H1 (cell line): Measurements from ENCODE around the gene B4GALNT3. TPM values are rescaled to one million over a fixed set of nuclear protein-coding genes. Genes with fewer than 3 reads are reported as not detected.
A peak's percentile ranks its signal among the peaks of the same experiment; 100 is the strongest.

Source experiments
- CTCF ChIA-PET: fragments of 300-600 bp; sonication (Branson Sonifier 250); formaldehyde crosslinking; loops from one replicate; lab custom pipeline; 2021; ENCODE audit not compliant: partially characterized antibody; lab: Charles Lee
- POLR2A ChIA-PET: fragments of 300-600 bp; sonication (Branson Sonifier 250); formaldehyde crosslinking; loops from one replicate; lab custom pipeline; 2021; ENCODE audit warnings: inconsistent platforms; ENCODE audit not compliant: partially characterized antibody; lab: Charles Lee
- DNase-seq, 2 experiments: peaks; one replicate each; pipeline versions ENCODE4 v3.0.0 to v3.0.0-alpha.2; 2010 to 2022; ENCODE audit warnings: low spot score in 2 of 2, low read depth in 1 of 2, mixed read lengths in 1 of 2
- FAIRE-seq: peaks from 2 replicates; lab custom pipeline; 2011; peaks lifted over from hg19 to GRCh38; lab: Jason Lieb, UNC
- H2AFZ ChIP-seq: 2 replicates; pipeline ENCODE4 v1.8.1; 2012; ENCODE audit warnings: low read length, inconsistent platforms
- H2AK5ac ChIP-seq: 2 replicates; pipeline ENCODE4 v1.6.1; 2013; ENCODE audit warnings: low read depth, low read length
- H2BK120ac ChIP-seq: replicated peaks from 2 replicates; pipeline ENCODE3; 2013; ENCODE audit warnings: low read depth, low read length, inconsistent platforms
- H2BK12ac ChIP-seq: 2 replicates; pipeline ENCODE4 v1.6.1; 2013; ENCODE audit warnings: low read depth, low read length
- H2BK15ac ChIP-seq: 2 replicates; pipeline ENCODE4 v1.6.1; 2013; ENCODE audit warnings: low read length
- H2BK20ac ChIP-seq: 2 replicates; pipeline ENCODE4 v1.6.1; 2013; ENCODE audit warnings: low read length
- H2BK5ac ChIP-seq: 2 replicates; pipeline ENCODE4 v1.6.1; 2013; ENCODE audit warnings: low read depth, low read length
- H3K14ac ChIP-seq: 2 replicates; pipeline ENCODE4 v1.6.1; 2013; ENCODE audit warnings: inconsistent platforms; ENCODE audit not compliant: insufficient read length
- H3K18ac ChIP-seq: 2 replicates; pipeline ENCODE4 v1.6.1; 2013; ENCODE audit warnings: low read length; ENCODE audit errors: extremely low read depth
- H3K23ac ChIP-seq: 2 replicates; pipeline ENCODE4 v1.6.1; 2013; ENCODE audit warnings: inconsistent platforms; ENCODE audit not compliant: insufficient read length
- H3K23me2 ChIP-seq: 2 replicates; pipeline ENCODE4 v1.6.1; 2013; ENCODE audit warnings: low read depth, low read length
- H3K27ac ChIP-seq: 2 replicates; pipeline ENCODE4 v1.6.1; 2011; ENCODE audit warnings: low read depth, low read length, inconsistent platforms
- H3K27me3 ChIP-seq, 4 experiments: replicated peaks in 1 of 4; 1 replicate in 1 of 4; 2 replicates in 3 of 4; pipeline versions ENCODE4 v1.6.1 to v1.8.1; 2011 to 2013; ENCODE audit warnings: low read length in 3 of 4, mild to moderate bottlenecking in 3 of 4, inconsistent platforms in 2 of 4, mixed read lengths in 2 of 4, moderate library complexity in 1 of 4; ENCODE audit not compliant: control insufficient read depth in 3 of 4, insufficient read depth in 3 of 4; ENCODE audit errors: extremely low read depth in 1 of 4
- H3K36me3 ChIP-seq, 4 experiments: 2 replicates each; pipeline versions ENCODE4 v1.6.1 to v1.8.1; 2011 to 2013; ENCODE audit warnings: mild to moderate bottlenecking in 4 of 4, low read length in 3 of 4, moderate library complexity in 2 of 4, control low read depth in 1 of 4, inconsistent platforms in 1 of 4; ENCODE audit not compliant: insufficient read depth in 4 of 4, control insufficient read depth in 2 of 4
- H3K4ac ChIP-seq: replicated peaks from 2 replicates; pipeline ENCODE3; 2013; ENCODE audit warnings: low read length, low read depth, mixed read lengths, inconsistent platforms; ENCODE audit not compliant: insufficient read length
- H3K4me1 ChIP-seq, 4 experiments: replicated peaks in 1 of 4; 1 replicate in 1 of 4; 2 replicates in 3 of 4; pipeline versions ENCODE4 v1.6.1 to v1.8.1; 2011 to 2013; ENCODE audit warnings: low read length in 3 of 4, inconsistent platforms in 2 of 4, mixed read lengths in 1 of 4; ENCODE audit not compliant: insufficient read depth in 4 of 4, control insufficient read depth in 3 of 4
- H3K4me2 ChIP-seq, 2 experiments: 2 replicates each; pipeline versions ENCODE4 v1.6.1 to v1.8.1; 2011 to 2013; ENCODE audit warnings: low read depth in 2 of 2, low read length in 2 of 2, control low read depth in 1 of 2, inconsistent platforms in 1 of 2, mild to moderate bottlenecking in 1 of 2; ENCODE audit not compliant: insufficient read depth in 1 of 2
- H3K4me3 ChIP-seq, 4 experiments: fragments of 200-600, 300-600 bp in 1 of 4; sonication (generic), shearing (Covaris generic), sonication (Bioruptor Twin) in 1 of 4; 2 replicates each; pipeline versions ENCODE4 v1.5.1 to v1.8.1; 2011 to 2016; ENCODE audit warnings: low read length in 4 of 4, low read depth in 3 of 4, control low read depth in 2 of 4, inconsistent platforms in 2 of 4, mild to moderate bottlenecking in 2 of 4, mixed read lengths in 1 of 4, moderate library complexity in 1 of 4; ENCODE audit not compliant: insufficient read depth in 2 of 4; ENCODE audit errors: extremely low read depth in 1 of 4
- H3K56ac ChIP-seq: replicated peaks from 2 replicates; pipeline ENCODE3; 2013; ENCODE audit warnings: low read depth, mild to moderate bottlenecking, mixed read lengths, low read length, inconsistent platforms; ENCODE audit not compliant: insufficient read length
- H3K79me1 ChIP-seq: 2 replicates; pipeline ENCODE4 v1.6.1; 2013; ENCODE audit warnings: low read depth, low read length, control low read depth
- H3K79me2 ChIP-seq, 2 experiments: 2 replicates each; pipeline versions ENCODE4 v1.6.1 to v1.8.1; 2012 to 2013; ENCODE audit warnings: low read length in 2 of 2, mild to moderate bottlenecking in 2 of 2, inconsistent platforms in 1 of 2; ENCODE audit not compliant: insufficient read depth in 2 of 2, control insufficient read depth in 1 of 2
- H3K9ac ChIP-seq, 4 experiments: replicated peaks in 1 of 4; 1 replicate in 1 of 4; 2 replicates in 3 of 4; pipeline versions ENCODE4 v1.6.1 to v1.8.1; 2011 to 2013; ENCODE audit warnings: low read depth in 3 of 4, low read length in 3 of 4, control low read depth in 2 of 4, mild to moderate bottlenecking in 2 of 4, moderate library complexity in 2 of 4, inconsistent platforms in 1 of 4; ENCODE audit errors: extremely low read depth in 1 of 4
- H3K9me3 ChIP-seq, 2 experiments: 2 replicates each; pipeline versions ENCODE4 v1.6.1 to v1.8.1; 2012 to 2013; ENCODE audit warnings: mild to moderate bottlenecking in 2 of 2, moderate library complexity in 2 of 2, control low read depth in 1 of 2, inconsistent platforms in 1 of 2, low read depth in 1 of 2, low read length in 1 of 2, mixed read lengths in 1 of 2; ENCODE audit not compliant: insufficient read depth in 2 of 2
- H4K20me1 ChIP-seq, 2 experiments: replicated peaks in 1 of 2; 2 replicates each; pipeline versions ENCODE3 to v1.8.1; 2011 to 2013; ENCODE audit warnings: inconsistent platforms in 2 of 2, low read length in 2 of 2, mild to moderate bottlenecking in 1 of 2; ENCODE audit not compliant: insufficient read depth in 2 of 2, control insufficient read depth in 1 of 2
- H4K5ac ChIP-seq: 2 replicates; pipeline ENCODE4 v1.6.1; 2013; ENCODE audit warnings: low read length, low read depth, mixed read lengths, inconsistent platforms; ENCODE audit not compliant: insufficient read length
- H4K8ac ChIP-seq: 2 replicates; pipeline ENCODE4 v1.8.0; 2013; ENCODE audit warnings: mild to moderate bottlenecking, moderate library complexity, low read length, inconsistent platforms; ENCODE audit not compliant: insufficient read depth; ENCODE audit errors: extremely low read depth
- H4K91ac ChIP-seq: replicated peaks from 2 replicates; pipeline ENCODE3; 2013; ENCODE audit warnings: low read length, mixed read lengths, inconsistent platforms; ENCODE audit not compliant: insufficient read length
- BACH1 ChIP-seq: IDR thresholded peaks from 2 replicates; pipeline ENCODE4 v1.6.1; 2012; ENCODE audit warnings: low read length, improper control_type of control experiment
- BRCA1 ChIP-seq: IDR thresholded peaks from 2 replicates; pipeline ENCODE4 v1.6.1; 2012; ENCODE audit warnings: low read depth, low read length, improper control_type of control experiment
- CBX8 ChIP-seq: fragments of 300-800, 300-1000 bp; sonication (generic); IDR thresholded peaks from 2 replicates; pipeline ENCODE4 v1.7.1; 2016; ENCODE audit warnings: low read depth, low read length, borderline replicate concordance
- CEBPB ChIP-seq: IDR thresholded peaks from 2 replicates; pipeline ENCODE4 v1.6.1; 2012; ENCODE audit warnings: low read depth, low read length
- CTCF ChIP-seq, 3 experiments: IDR thresholded peaks; 1 replicate in 2 of 3; 2 replicates in 1 of 3; pipeline versions ENCODE4 v1.5.1 to v1.6.1; 2011; ENCODE audit warnings: low read length in 3 of 3, mild to moderate bottlenecking in 3 of 3, inconsistent platforms in 2 of 3, low read depth in 1 of 3, moderate library complexity in 1 of 3; ENCODE audit not compliant: insufficient read depth in 1 of 3; ENCODE audit errors: control extremely low read depth in 1 of 3
- EP300 ChIP-seq, 2 experiments: IDR thresholded peaks; 1 replicate in 1 of 2; 2 replicates in 1 of 2; pipeline ENCODE4 v1.6.1; 2011 to 2012; ENCODE audit warnings: low read depth in 2 of 2, low read length in 2 of 2, mild to moderate bottlenecking in 2 of 2, borderline replicate concordance in 1 of 2, inconsistent platforms in 1 of 2, moderate library complexity in 1 of 2
- HDAC6 ChIP-seq: IDR thresholded peaks from one replicate; pipeline ENCODE4 v1.7.1; 2012; ENCODE audit warnings: low read depth, mild to moderate bottlenecking, inconsistent platforms, low read length, moderate library complexity
- RBBP5 ChIP-seq: IDR thresholded peaks from 2 replicates; pipeline ENCODE4 v1.7.1; 2012; ENCODE audit warnings: low read depth, mild to moderate bottlenecking, inconsistent platforms, low read length, moderate library complexity, borderline replicate concordance
- SIX5 ChIP-seq: IDR thresholded peaks from 2 replicates; pipeline ENCODE4 v1.6.1; 2011; ENCODE audit warnings: mild to moderate bottlenecking, low read depth, low read length
- SP2 ChIP-seq: IDR thresholded peaks from 2 replicates; pipeline ENCODE4 v1.6.1; 2012; ENCODE audit warnings: mild to moderate bottlenecking, low read length, inconsistent platforms
- SRF ChIP-seq: IDR thresholded peaks from 2 replicates; pipeline ENCODE4 v1.6.1; 2011; ENCODE audit warnings: mild to moderate bottlenecking, low read depth, low read length, moderate library complexity
- TAF1 ChIP-seq: IDR thresholded peaks from 2 replicates; pipeline ENCODE4 v1.6.1; 2011; ENCODE audit warnings: mild to moderate bottlenecking, low read depth, low read length
- TCF12 ChIP-seq: IDR thresholded peaks from 2 replicates; pipeline ENCODE4 v1.6.1; 2011; ENCODE audit warnings: low read depth, mild to moderate bottlenecking, low read length
- WGBS, 2 experiments: shearing (Covaris generic) in 1 of 2; methylation state at CpG; one replicate each; pipeline versions ENCODE4 v1.1.6 to v1.1.7; 2013 to 2015; ENCODE audit warnings: low lambda C conversion rate in 2 of 2, mixed read lengths in 2 of 2, inconsistent platforms in 1 of 2, low coverage in 1 of 2, missing lambda C conversion rate in 1 of 2; ENCODE audit not compliant: insufficient replicate concordance in 2 of 2, insufficient coverage in 1 of 2, insufficient read length in 1 of 2; ENCODE audit errors: extremely low coverage in 1 of 2, missing lambda C conversion rate in 1 of 2; 5-methylcytosine and 5-hydroxymethylcytosine counted together
- polyA plus RNA-seq, 7 experiments: library from polyadenylated mRNA; depleted of rRNA in 3 of 7; stranded (reverse) in 5 of 7; unstranded in 2 of 7; fragments of >200 nt in 5 of 7; fragments of 200-250 nt in 2 of 7; gene quantifications; 1 replicate in 5 of 7; 2 replicates in 1 of 7; 4 replicates in 1 of 7; pipeline versions ENCODE4 v1.2.1 to v1.2.3, GENCODE V29; 2011 to 2013; ENCODE audit warnings: missing spikeins in 2 of 7, mixed read lengths in 2 of 7
- total RNA-seq: library from RNA; stranded (reverse); fragmentation: NEBNext Ultra II Directional; extraction: Animal tissue kit (Norgen Biotek cat#: 25700); gene quantifications from 2 replicates; pipeline ENCODE4 v1.2.1, GENCODE V29; 2021

B4GALNT3 gene
- total and polyA plus RNA-seq, 2 of the 8 experiments (the other 6 are each of a cell fraction or from before 2014, with no cell fraction given): 12.5 to 20.3 TPM

DNA sequence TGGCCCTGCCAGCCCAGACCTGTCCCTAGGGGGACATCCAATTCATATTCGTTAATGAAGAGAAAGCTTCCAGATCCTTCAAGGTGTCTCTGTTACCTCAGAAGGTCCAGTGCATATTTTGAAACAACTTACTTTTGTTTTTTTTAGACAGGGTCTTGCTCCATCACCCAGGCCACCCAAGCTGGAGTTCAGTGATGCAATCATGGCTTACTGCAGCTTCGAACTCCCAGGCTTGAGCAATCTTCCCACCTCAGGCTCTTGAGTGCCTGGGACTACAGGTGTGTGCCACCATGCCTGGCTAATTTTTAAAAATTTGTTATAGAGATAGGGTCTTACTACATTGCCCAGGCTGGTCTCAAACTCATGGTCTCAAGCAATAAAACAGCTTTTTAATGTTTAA is 48.4 kb downstream of the B4GALNT3 start:
- H2BK5ac ChIP-seq: no peak overlapping the region
- H2BK120ac ChIP-seq: no peak overlapping the region
- no peaks in the 10 kb centered on the region for H3K36me3 ChIP-seq
- no peak overlapping the region for H4K5ac ChIP-seq
- no peak overlapping the region for H3K9ac ChIP-seq
- H3K23me2 ChIP-seq: peaks cover 3% of the 10 kb centered on the region; the same call in 1 of the 2 replicates
- H2AFZ ChIP-seq: no peak overlapping the region
- no peak overlapping the region for H2BK12ac ChIP-seq
- H2BK15ac ChIP-seq: peak overlapping the region; percentile 61; the same call in 1 of the 2 replicates
- H3K14ac ChIP-seq: no peak overlapping the region
- no peak overlapping the region for H3K23ac ChIP-seq
- no peaks in the 10 kb centered on the region for H3K79me1 ChIP-seq
- no peak overlapping the region for H3K4me3 ChIP-seq
- H3K56ac ChIP-seq: no peak overlapping the region
- H3K18ac ChIP-seq: no peak overlapping the region; the same call in 1 of the 2 replicates
- FAIRE-seq (no peak), DNase-seq (no peak)
- H4K8ac ChIP-seq: no peak overlapping the region
- ChIA-PET POLR2A (no interaction called here), CTCF (interaction anchor here (0.9 to 2.6 kb wide), 7 partner anchors 10 to 66 kb away, joined by 3 to 6 read pairs (median 4); no protein-coding TSS in a partner anchor)
- H3K4ac ChIP-seq: no peak overlapping the region
- no peak overlapping the region for H2AK5ac ChIP-seq
- H4K91ac ChIP-seq: no peak overlapping the region
- no peaks in the 10 kb centered on the region for H3K9me3 ChIP-seq
- no peaks in the 10 kb centered on the region for H3K79me2 ChIP-seq
- no peaks in the 10 kb centered on the region for H4K20me1 ChIP-seq
- H3K4me1 ChIP-seq: peaks cover 13 to 20% (median 15%) of the 10 kb centered on the region in 4 experiments
- H3K4me2 ChIP-seq: peak overlapping the region in 1 of 2 experiments; percentile 54; a peak in 1 of 4 replicates
- H3K27me3 ChIP-seq: no peaks in the 10 kb centered on the region
- no peak overlapping the region for H2BK20ac ChIP-seq
- 90% methylated on average over 2 of the region's 2 CpGs; no CpG with 5 or more reads in 1 of the 2 experiments for WGBS, 2 experiments
- H3K27ac ChIP-seq: no peak overlapping the region
- no peak for TF ChIP-seq SRF
- no peak for TF ChIP-seq SP2
- no peak for TF ChIP-seq TAF1
- no peak for TF ChIP-seq CBX8
- no peak for TF ChIP-seq BRCA1
- no peak for TF ChIP-seq CTCF (IDR thresholded peaks at IDR 0.05; ENCODE audit: control extremely low read depth in 1 of 3, insufficient read depth in 1 of 3, low read depth in 1 of 3, low read length in 3 of 3)
- no peak for TF ChIP-seq EP300 (IDR thresholded peaks at IDR 0.05; ENCODE audit: borderline replicate concordance in 1 of 2, low read depth in 2 of 2, low read length in 2 of 2)
- no peak for TF ChIP-seq SIX5
- no peak for TF ChIP-seq CEBPB
- TF ChIP-seq HDAC6: no peak
- no peak for TF ChIP-seq TCF12
- no peak for TF ChIP-seq RBBP5
- TF ChIP-seq BACH1: no peak
